SU-DHL-6 (cell line): ENCODE data around the gene ZNF423.

Source experiments
- H2AFZ ChIP-seq: fragments of 200-600 bp; sonication (generic); 2 replicates; pipeline ENCODE4 v1.6.1; 2014; ENCODE audit warnings: low read depth, mild to moderate bottlenecking, moderate library complexity, mixed read lengths, antibody characterized with exemption, low read length; ENCODE audit not compliant: severe bottlenecking
- H3F3A ChIP-seq: fragments of 200-600 bp; shearing (Covaris generic); 2 replicates; pipeline ENCODE4 v1.6.0; 2016; ENCODE audit warnings: antibody characterized with exemption, mild to moderate bottlenecking; ENCODE audit not compliant: insufficient read depth
- H3K27ac ChIP-seq: fragments of 200-600 bp; sonication (generic); 2 replicates; pipeline ENCODE4 v1.5.1; 2016; ENCODE audit warnings: low read depth, mild to moderate bottlenecking, low read length, moderate library complexity, mixed read lengths
- H3K27me3 ChIP-seq: fragments of 200-600 bp; sonication (generic), shearing (Covaris generic); 2 replicates; pipeline ENCODE4 v1.6.0; 2014; ENCODE audit warnings: mild to moderate bottlenecking, low read length
- H3K36me3 ChIP-seq: fragments of 200-600 bp; sonication (generic); 2 replicates; pipeline ENCODE4 v1.6.1; 2014; ENCODE audit warnings: mild to moderate bottlenecking, low read length, mixed read lengths
- H3K4me2 ChIP-seq: fragments of 300-600, 200-600 bp; shearing (Covaris generic), sonication (generic); 2 replicates; pipeline ENCODE4 v1.6.0; 2014; ENCODE audit warnings: low read length, low read depth, mild to moderate bottlenecking; ENCODE audit not compliant: poor library complexity, severe bottlenecking
- H3K4me3 ChIP-seq: fragments of 200-600 bp; sonication (generic); 2 replicates; pipeline ENCODE4 v1.5.1; 2014; ENCODE audit warnings: antibody characterized with exemption, low read length, mild to moderate bottlenecking, mixed read lengths; ENCODE audit not compliant: insufficient read depth, poor library complexity, severe bottlenecking
- H3K79me2 ChIP-seq: fragments of 200-600 bp; sonication (generic); 2 replicates; pipeline ENCODE4 v1.6.1; 2014; ENCODE audit warnings: mild to moderate bottlenecking, low read length, moderate library complexity; ENCODE audit not compliant: insufficient read depth
- H3K9ac ChIP-seq: fragments of 200-600 bp; sonication (generic); 2 replicates; pipeline ENCODE4 v1.7.0; 2014; ENCODE audit warnings: mild to moderate bottlenecking, low read length
- H3K9me2 ChIP-seq: fragments of 200-600 bp; sonication (generic); replicated peaks from 2 replicates; pipeline ENCODE4 v1.6.1; 2014; ENCODE audit warnings: low read length; ENCODE audit not compliant: insufficient read depth
- H3K9me3 ChIP-seq: fragments of 200-600 bp; sonication (generic); 2 replicates; pipeline ENCODE4 v1.6.1; 2014; ENCODE audit warnings: low read length, mixed read lengths; ENCODE audit not compliant: insufficient read depth
- H4K20me1 ChIP-seq: fragments of 200-600 bp; sonication (generic); 2 replicates; pipeline ENCODE4 v1.6.1; 2014; ENCODE audit warnings: low read depth, mild to moderate bottlenecking, antibody characterized with exemption, low read length, moderate library complexity, mixed read lengths
- EZH2phosphoT487 ChIP-seq: fragments of 200-600 bp; sonication (generic), shearing (Covaris generic); conservative IDR thresholded peaks from 2 replicates; pipeline ENCODE4 v1.6.1; 2018; ENCODE audit warnings: mild to moderate bottlenecking, antibody characterized with exemption, low read length, moderate library complexity, mixed read lengths
- TF ChIP-seq, protein P1 (sequence below): fragments of 200-600 bp; sonication (generic); IDR thresholded peaks from one replicate; pipeline ENCODE4 v1.5.1; 2017; ENCODE audit warnings: antibody characterized with exemption, mild to moderate bottlenecking, low read length, moderate library complexity; ENCODE audit not compliant: insufficient read depth, poor library complexity, severe bottlenecking

ZNF423 gene

DNA sequence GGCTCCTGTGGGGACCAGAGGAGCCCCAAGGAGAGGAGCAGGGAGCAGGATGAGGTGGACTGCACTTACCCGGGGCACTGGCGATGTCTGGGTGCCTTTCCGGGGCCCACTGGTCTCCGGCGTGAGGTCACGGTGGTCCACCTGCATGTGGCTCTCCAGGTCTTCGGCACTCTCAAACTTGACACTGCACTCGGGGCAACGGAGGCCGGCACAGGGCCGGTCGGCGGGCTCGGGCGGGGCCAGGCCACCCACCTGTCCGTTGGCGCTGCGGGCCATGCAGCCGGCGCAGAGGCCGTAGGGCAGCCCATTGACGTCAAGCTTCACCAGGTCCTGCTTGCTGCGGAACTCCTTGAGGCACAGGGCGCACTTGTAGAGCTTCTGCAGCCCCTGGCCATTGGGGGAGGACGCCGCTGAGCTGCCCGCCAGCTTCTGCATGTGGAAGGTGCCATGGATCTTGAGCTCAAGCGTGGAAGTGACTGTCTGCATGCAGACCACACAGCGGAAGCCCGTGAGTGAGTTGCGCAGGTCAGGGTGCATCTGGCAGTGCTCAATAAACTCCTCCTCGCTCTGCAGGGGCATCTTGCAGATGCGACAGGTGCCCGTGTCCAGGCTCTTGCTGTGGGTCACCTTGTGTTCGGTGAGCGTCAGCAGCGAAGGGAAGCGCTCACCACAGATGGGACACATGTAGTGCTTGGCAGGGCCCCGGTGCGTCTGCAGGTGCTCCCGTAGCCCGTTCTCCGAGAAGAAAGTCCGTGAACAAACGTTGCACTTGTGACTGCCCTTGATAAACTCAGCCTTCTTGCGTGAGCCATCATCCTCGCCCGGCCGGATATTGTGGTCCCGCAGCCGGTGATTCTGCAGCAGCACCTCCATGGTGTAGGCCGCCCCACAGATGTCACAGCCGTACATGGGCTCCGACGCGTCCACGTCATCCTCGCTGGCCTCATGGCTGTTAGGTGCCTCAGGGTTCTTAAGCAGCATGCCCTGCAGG is 220.0 kb downstream of the ZNF423 start:
- Histone ChIP-seq H3K4me2 (no peak overlapping the region), H3K9ac (no peak overlapping the region), H3K27me3 (no peaks in the 10 kb centered on the region), H3K4me3 (no peak overlapping the region), H2AFZ (no peak overlapping the region), H3K9me3 (no peaks in the 10 kb centered on the region), H3K9me2 (no peaks in the 10 kb centered on the region), H3K36me3 (no peaks in the 10 kb centered on the region), H3F3A (no peaks in the 10 kb centered on the region), H3K27ac (no peak overlapping the region), H4K20me1 (no peaks in the 10 kb centered on the region), H3K79me2 (no peaks in the 10 kb centered on the region)
- TF ChIP-seq EZH2phosphoT487, result no peak
- TF ChIP-seq, protein P1, sequence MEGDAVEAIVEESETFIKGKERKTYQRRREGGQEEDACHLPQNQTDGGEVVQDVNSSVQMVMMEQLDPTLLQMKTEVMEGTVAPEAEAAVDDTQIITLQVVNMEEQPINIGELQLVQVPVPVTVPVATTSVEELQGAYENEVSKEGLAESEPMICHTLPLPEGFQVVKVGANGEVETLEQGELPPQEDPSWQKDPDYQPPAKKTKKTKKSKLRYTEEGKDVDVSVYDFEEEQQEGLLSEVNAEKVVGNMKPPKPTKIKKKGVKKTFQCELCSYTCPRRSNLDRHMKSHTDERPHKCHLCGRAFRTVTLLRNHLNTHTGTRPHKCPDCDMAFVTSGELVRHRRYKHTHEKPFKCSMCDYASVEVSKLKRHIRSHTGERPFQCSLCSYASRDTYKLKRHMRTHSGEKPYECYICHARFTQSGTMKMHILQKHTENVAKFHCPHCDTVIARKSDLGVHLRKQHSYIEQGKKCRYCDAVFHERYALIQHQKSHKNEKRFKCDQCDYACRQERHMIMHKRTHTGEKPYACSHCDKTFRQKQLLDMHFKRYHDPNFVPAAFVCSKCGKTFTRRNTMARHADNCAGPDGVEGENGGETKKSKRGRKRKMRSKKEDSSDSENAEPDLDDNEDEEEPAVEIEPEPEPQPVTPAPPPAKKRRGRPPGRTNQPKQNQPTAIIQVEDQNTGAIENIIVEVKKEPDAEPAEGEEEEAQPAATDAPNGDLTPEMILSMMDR, result no peak

- Histone ChIP-seq H3K4me2 (no peak overlapping the region), H3K9me2 (no peaks in the 10 kb centered on the region), H3K36me3 (no peaks in the 10 kb centered on the region), H3F3A (no peaks in the 10 kb centered on the region), H3K27ac (no peak overlapping the region), H3K4me3 (no peak overlapping the region), H3K9me3 (no peaks in the 10 kb centered on the region), H3K27me3 (no peaks in the 10 kb centered on the region), H3K79me2 (no peaks in the 10 kb centered on the region), H3K9ac (no peak overlapping the region), H4K20me1 (no peaks in the 10 kb centered on the region), H2AFZ (no peak overlapping the region)
- TF ChIP-seq, protein P1, result no peak
- no peak for TF ChIP-seq EZH2phosphoT487
These were observed 220.9 kb downstream of the ZNF423 start for GRCh38 chr16:49635009-49635350.

GRCh38 chr16:49634235-49635008 is 221.5 kb downstream of the ZNF423 start:
- H3K4me2 ChIP-seq, result no peak overlapping the region
- no peak overlapping the region for H3K9ac ChIP-seq
- no peaks in the 10 kb centered on the region for H3K9me2 ChIP-seq
- H3F3A ChIP-seq, result no peaks in the 10 kb centered on the region
- no peaks in the 10 kb centered on the region for H3K79me2 ChIP-seq
- H3K4me3 ChIP-seq, result no peak overlapping the region
- H3K36me3 ChIP-seq, result no peaks in the 10 kb centered on the region
- no peaks in the 10 kb centered on the region for H4K20me1 ChIP-seq
- no peaks in the 10 kb centered on the region for H3K9me3 ChIP-seq
- no peak for TF ChIP-seq EZH2phosphoT487
- TF ChIP-seq, protein P1, result no peak
- no peak overlapping the region for H3K27ac ChIP-seq
- H3K27me3 ChIP-seq, result no peaks in the 10 kb centered on the region
- H2AFZ ChIP-seq, result no peak overlapping the region
